Testis (tissue), 2 donors: ENCODE measurements around the gene EMC6.

ENCODE experiments used
- POLR2A ChIP-seq: fragments of 450-650 bp; IDR thresholded peaks from one replicate; pipeline ENCODE4 v1.6.1; 2017; ENCODE audit warnings: antibody characterized with exemption, mild to moderate bottlenecking, moderate library complexity
- TF ChIP-seq, protein P1 (sequence below), 3 experiments: fragments of 450-650 bp in 2 of 3; fragments of 200-600 bp in 1 of 3; sonication (generic) in 1 of 3; IDR thresholded peaks; one replicate each; pipeline ENCODE4 v1.5.1; 2016 to 2019; ENCODE audit warnings: antibody characterized with exemption in 3 of 3, mild to moderate bottlenecking in 2 of 3, moderate library complexity in 1 of 3

DNA sequence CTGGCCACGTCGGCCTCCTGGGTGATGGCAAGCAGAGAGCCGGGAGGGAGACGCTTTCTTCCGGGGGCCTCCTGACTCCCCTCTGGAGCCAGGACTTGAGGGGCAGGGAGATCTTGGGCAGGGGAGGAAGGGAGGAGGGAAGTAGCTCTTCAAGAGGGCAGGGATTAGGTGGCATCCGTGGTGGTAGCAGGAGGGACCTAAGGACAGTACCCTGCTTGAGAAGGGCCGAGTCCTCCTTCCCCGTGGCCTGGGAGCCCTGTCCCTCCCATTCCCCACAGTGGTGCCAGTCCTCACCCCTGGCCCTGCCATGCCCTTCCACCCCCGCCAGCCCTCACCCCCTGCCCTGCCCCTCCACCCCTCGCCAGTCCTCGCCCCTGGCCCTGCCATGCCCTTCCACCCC, 12.8 kb upstream of the EMC6 start:
- TF ChIP-seq, protein P1, sequence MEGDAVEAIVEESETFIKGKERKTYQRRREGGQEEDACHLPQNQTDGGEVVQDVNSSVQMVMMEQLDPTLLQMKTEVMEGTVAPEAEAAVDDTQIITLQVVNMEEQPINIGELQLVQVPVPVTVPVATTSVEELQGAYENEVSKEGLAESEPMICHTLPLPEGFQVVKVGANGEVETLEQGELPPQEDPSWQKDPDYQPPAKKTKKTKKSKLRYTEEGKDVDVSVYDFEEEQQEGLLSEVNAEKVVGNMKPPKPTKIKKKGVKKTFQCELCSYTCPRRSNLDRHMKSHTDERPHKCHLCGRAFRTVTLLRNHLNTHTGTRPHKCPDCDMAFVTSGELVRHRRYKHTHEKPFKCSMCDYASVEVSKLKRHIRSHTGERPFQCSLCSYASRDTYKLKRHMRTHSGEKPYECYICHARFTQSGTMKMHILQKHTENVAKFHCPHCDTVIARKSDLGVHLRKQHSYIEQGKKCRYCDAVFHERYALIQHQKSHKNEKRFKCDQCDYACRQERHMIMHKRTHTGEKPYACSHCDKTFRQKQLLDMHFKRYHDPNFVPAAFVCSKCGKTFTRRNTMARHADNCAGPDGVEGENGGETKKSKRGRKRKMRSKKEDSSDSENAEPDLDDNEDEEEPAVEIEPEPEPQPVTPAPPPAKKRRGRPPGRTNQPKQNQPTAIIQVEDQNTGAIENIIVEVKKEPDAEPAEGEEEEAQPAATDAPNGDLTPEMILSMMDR (IDR thresholded peaks at IDR 0.05): no peak
- TF ChIP-seq POLR2A: no peak
